ENCODE data around the gene C2orf68. TPM values are rescaled to one million over a fixed set of nuclear protein-coding genes. Genes with fewer than 3 reads are reported as not detected.

Gene C2orf68
- total and polyA plus RNA-seq, 4 donors: 7.6 to 20.9 (median 11.6) TPM

DNA sequence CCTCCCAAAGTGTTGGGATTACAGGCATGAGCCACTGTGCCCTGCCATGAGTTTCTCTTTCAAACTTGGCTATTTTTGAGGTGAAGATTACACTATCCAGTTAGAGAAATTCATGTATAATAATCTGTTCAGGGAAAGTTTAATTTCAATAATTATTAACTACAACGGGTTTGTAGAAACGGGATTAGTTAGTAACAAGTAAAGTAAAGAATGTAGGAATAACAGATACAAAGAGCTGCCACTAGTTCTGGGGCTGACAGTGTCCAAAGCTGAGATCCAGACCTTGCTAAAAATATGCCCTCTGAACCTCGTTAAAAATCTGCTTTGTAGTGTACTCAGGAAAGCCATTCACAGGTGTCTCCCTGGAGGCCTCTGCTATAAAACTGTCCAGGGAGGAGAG lies 39.2 kb upstream of the C2orf68 start:
- no peaks in the 10 kb centered on the region for H3K27me3 ChIP-seq (ENCODE audit: control insufficient read depth in 4 of 4, insufficient read depth in 4 of 4, low read length in 3 of 4)
- no peak overlapping the region for H3K27ac ChIP-seq (ENCODE audit: low read depth in 1 of 2, low read length in 2 of 2)
- no peak for DNase-seq (ENCODE audit: low spot score)
- no peak overlapping the region for H3K4me3 ChIP-seq (ENCODE audit: low read depth in 1 of 3, low read length in 3 of 3)
- TF ChIP-seq YY1 (IDR thresholded peaks at IDR 0.05) (no peak), JUND (IDR thresholded peaks at IDR 0.05) (no peak), SP1 (IDR thresholded peaks at IDR 0.05) (no peak), NR2F2 (IDR thresholded peaks at IDR 0.05) (peak; percentile 36), CTCF (IDR thresholded peaks at IDR 0.05; ENCODE audit: low read depth, low read length, missing input control) (no peak)
- no peaks in the 10 kb centered on the region for H3K9me3 ChIP-seq (ENCODE audit: control insufficient read depth in 4 of 4, low read length in 3 of 4)
- H3K36me3 ChIP-seq (ENCODE audit: control insufficient read depth in 4 of 4, insufficient read depth in 3 of 4, low read depth in 1 of 4, low read length in 3 of 4): peaks cover 9 to 51% (median 43%) of the 10 kb centered on the region in 4 donors
- no peak overlapping the region for H3K9ac ChIP-seq (ENCODE audit: low read depth in 1 of 2, low read length in 2 of 2)
- WGBS: 52% methylated on average over 3 of the region's 3 CpGs
- no peaks in the 10 kb centered on the region for H3K4me1 ChIP-seq (ENCODE audit: control insufficient read depth in 4 of 4, insufficient read depth in 4 of 4, low read length in 3 of 4)

DNA sequence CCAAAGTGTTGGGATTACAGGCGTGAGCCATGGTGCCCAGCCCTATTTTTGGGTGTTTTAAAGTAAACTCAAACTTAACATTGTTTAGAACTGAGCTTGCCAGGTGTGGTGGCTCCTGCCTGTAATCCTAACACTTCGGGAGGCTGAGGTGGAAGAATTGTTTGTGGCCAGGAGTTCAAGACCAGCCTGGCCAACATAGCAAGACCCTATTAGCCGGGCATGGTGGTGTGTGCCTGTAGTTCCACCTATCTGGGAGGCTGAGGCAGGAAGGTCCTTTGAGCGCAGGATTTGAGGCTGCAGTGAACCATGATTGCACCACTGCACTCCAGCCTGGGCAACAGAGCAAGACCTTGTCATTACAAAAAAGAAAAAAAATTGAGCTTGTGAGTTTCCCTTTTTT lies 38.6 kb upstream of the C2orf68 start:
- WGBS: 97% methylated on average over 4 of the region's 4 CpGs
- Histone ChIP-seq H3K9me3 (ENCODE audit: control insufficient read depth in 4 of 4, low read length in 3 of 4) (no peaks in the 10 kb centered on the region), H3K27me3 (ENCODE audit: control insufficient read depth in 4 of 4, insufficient read depth in 4 of 4, low read length in 3 of 4) (no peaks in the 10 kb centered on the region), H3K27ac (ENCODE audit: low read depth in 1 of 2, low read length in 2 of 2) (no peak overlapping the region), H3K4me1 (ENCODE audit: control insufficient read depth in 4 of 4, insufficient read depth in 4 of 4, low read length in 3 of 4) (no peaks in the 10 kb centered on the region), H3K9ac (ENCODE audit: low read depth in 1 of 2, low read length in 2 of 2) (no peak overlapping the region), H3K36me3 (ENCODE audit: control insufficient read depth in 4 of 4, insufficient read depth in 3 of 4, low read depth in 1 of 4, low read length in 3 of 4) (peaks cover 12 to 54% (median 47%) of the 10 kb centered on the region in 4 donors), H3K4me3 (ENCODE audit: low read depth in 1 of 3, low read length in 3 of 3) (no peak overlapping the region)
- TF ChIP-seq NR2F2 (IDR thresholded peaks at IDR 0.05) (no peak), FOXA1 (IDR thresholded peaks at IDR 0.05) (no peak), CTCF (IDR thresholded peaks at IDR 0.05; ENCODE audit: low read depth, low read length, missing input control) (no peak), GABPA (IDR thresholded peaks at IDR 0.05 in 1 of 2, conservative IDR thresholded peaks at IDR 0.05 in 1 of 2) (no peak), MAX (IDR thresholded peaks at IDR 0.05) (no peak)
- no peak for DNase-seq (ENCODE audit: low spot score)

GRCh38 chr2:85649201-85650190 lies 37.6 kb upstream of the C2orf68 start:
- no peaks in the 10 kb centered on the region for H3K27me3 ChIP-seq (ENCODE audit: control insufficient read depth in 4 of 4, insufficient read depth in 4 of 4, low read length in 3 of 4)
- peaks cover 14 to 63% (median 55%) of the 10 kb centered on the region in 4 donors for H3K36me3 ChIP-seq (ENCODE audit: control insufficient read depth in 4 of 4, insufficient read depth in 3 of 4, low read depth in 1 of 4, low read length in 3 of 4)
- no peak for DNase-seq (ENCODE audit: low spot score)
- H3K4me1 ChIP-seq (ENCODE audit: control insufficient read depth in 4 of 4, insufficient read depth in 4 of 4, low read length in 3 of 4): no peaks in the 10 kb centered on the region
- no peak overlapping the region for H3K9ac ChIP-seq (ENCODE audit: low read depth in 1 of 2, low read length in 2 of 2)
- no peaks in the 10 kb centered on the region for H3K9me3 ChIP-seq (ENCODE audit: control insufficient read depth in 4 of 4, low read length in 3 of 4)
- WGBS: 92% methylated on average over 9 of the region's 9 CpGs
- H3K27ac ChIP-seq (ENCODE audit: low read depth in 1 of 2, low read length in 2 of 2): no peak overlapping the region
- no peak for TF ChIP-seq CTCF (IDR thresholded peaks at IDR 0.05; ENCODE audit: low read depth, low read length, missing input control)
- H3K4me3 ChIP-seq (ENCODE audit: low read depth in 1 of 3, low read length in 3 of 3): no peak overlapping the region

Measured in liver (tissue), 9 donors.